ENCODE data around the gene NFATC1. TPM values are rescaled to one million over a fixed set of nuclear protein-coding genes. Genes with fewer than 3 reads are reported as not detected.

NFATC1 gene
- polyA plus RNA-seq, 1 of the 3 experiments (the other 2 are of a cell fraction), result 0.02 TPM

DNA sequence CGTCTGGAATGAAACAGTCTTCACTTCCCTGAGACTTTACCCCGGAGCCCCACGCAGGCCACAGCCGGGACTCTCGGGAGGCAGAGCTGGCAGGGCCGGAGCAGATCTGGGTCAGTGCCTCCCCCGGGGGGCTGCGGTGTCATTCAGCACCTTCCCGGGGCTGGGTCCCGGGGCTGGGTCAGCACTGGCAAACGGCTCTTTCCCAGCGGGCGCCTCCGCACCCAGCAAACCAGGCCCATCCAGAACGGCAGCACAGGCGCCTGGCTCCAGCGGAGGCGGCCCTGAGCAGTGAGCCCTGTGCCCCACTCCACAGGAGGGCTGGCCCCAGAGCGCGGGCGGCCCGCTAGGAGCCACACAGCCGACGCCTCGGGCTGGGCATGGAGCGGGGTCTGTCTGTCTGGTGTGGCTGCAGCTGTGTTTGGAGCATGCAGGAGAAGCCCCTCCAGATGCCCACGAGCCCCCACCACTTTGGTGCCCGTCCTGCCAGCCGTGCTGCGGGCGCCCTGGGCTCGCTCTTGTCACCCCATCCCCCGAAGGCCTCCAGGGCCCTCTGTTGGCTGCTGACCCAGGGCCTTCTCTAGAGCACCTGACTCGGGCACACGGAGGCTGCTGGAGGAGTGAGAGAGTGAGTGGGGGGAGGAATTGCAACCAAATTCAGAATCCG, 151.8 kb downstream of the NFATC1 start (continued):
- TF ChIP-seq, protein P1, sequence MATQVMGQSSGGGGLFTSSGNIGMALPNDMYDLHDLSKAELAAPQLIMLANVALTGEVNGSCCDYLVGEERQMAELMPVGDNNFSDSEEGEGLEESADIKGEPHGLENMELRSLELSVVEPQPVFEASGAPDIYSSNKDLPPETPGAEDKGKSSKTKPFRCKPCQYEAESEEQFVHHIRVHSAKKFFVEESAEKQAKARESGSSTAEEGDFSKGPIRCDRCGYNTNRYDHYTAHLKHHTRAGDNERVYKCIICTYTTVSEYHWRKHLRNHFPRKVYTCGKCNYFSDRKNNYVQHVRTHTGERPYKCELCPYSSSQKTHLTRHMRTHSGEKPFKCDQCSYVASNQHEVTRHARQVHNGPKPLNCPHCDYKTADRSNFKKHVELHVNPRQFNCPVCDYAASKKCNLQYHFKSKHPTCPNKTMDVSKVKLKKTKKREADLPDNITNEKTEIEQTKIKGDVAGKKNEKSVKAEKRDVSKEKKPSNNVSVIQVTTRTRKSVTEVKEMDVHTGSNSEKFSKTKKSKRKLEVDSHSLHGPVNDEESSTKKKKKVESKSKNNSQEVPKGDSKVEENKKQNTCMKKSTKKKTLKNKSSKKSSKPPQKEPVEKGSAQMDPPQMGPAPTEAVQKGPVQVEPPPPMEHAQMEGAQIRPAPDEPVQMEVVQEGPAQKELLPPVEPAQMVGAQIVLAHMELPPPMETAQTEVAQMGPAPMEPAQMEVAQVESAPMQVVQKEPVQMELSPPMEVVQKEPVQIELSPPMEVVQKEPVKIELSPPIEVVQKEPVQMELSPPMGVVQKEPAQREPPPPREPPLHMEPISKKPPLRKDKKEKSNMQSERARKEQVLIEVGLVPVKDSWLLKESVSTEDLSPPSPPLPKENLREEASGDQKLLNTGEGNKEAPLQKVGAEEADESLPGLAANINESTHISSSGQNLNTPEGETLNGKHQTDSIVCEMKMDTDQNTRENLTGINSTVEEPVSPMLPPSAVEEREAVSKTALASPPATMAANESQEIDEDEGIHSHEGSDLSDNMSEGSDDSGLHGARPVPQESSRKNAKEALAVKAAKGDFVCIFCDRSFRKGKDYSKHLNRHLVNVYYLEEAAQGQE (IDR thresholded peaks at IDR 0.05; ENCODE audit: low read depth, low read length), result no peak
- TF ChIP-seq ELF1 (IDR thresholded peaks at IDR 0.05) (no peak), JUND (IDR thresholded peaks at IDR 0.05) (no peak)

DNA sequence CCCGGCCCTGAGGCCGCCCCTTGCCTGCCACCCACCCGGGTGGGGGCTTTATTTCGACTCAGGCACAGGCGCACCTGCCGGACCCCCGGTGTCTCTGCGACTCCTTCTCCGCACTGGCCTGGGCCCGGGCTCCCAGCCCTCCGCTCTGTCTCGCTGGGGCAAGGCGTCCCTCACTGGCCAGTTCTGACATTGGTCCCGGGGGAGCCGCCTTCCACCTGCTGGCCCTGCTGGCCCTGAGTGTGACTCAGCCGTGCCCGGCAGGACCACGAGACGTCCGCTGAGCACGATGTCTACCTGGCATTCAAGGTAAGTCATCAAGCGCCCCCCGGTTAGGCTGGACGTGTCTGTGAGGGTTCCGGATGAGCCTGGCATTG, 152.3 kb downstream of the NFATC1 start:
- no peaks in the 10 kb centered on the region for H3K4me1 ChIP-seq (ENCODE audit: control insufficient read depth in 1 of 2, insufficient read depth in 2 of 2, low read depth in 1 of 2, low read length in 1 of 2)
- no peak overlapping the region for H3K4me3 ChIP-seq (ENCODE audit: low read depth in 2 of 2, low read length in 1 of 2)
- no peaks in the 10 kb centered on the region for H3K79me2 ChIP-seq (ENCODE audit: insufficient read depth)
- H2AFZ ChIP-seq (ENCODE audit: low read depth), result no peak overlapping the region
- CTCF ChIA-PET, result interaction anchor here (1.0 kb wide), 1 partner anchor 18 kb away, joined by 3 read pairs; no protein-coding TSS in a partner anchor
- WGBS (ENCODE audit: low lambda C conversion rate), result 0% methylated on average over 3 of the region's 25 CpGs
- H3K9me2 ChIP-seq, result no peaks in the 10 kb centered on the region
- H3K9me3 ChIP-seq, result no peaks in the 10 kb centered on the region
- no peaks in the 10 kb centered on the region for H3K36me3 ChIP-seq (replicated peaks in 1 of 2; ENCODE audit: control insufficient read depth in 1 of 2, insufficient read depth in 2 of 2, low read length in 1 of 2)
- H3K27ac ChIP-seq (ENCODE audit: low read depth in 2 of 2, low read length in 1 of 2), result no peak overlapping the region
- H3K9ac ChIP-seq, result no peak overlapping the region
- POLR2A ChIA-PET, result no interaction called here
- DNase-seq, result no peak
- no peaks in the 10 kb centered on the region for H3F3A ChIP-seq (replicated peaks; ENCODE audit: insufficient read depth)
- H3K27me3 ChIP-seq (ENCODE audit: insufficient read depth), result peaks cover 68% of the 10 kb centered on the region
- no peak overlapping the region for H3K4me2 ChIP-seq
- H4K20me1 ChIP-seq (ENCODE audit: insufficient read depth), result no peaks in the 10 kb centered on the region
- TF ChIP-seq, protein P2, sequence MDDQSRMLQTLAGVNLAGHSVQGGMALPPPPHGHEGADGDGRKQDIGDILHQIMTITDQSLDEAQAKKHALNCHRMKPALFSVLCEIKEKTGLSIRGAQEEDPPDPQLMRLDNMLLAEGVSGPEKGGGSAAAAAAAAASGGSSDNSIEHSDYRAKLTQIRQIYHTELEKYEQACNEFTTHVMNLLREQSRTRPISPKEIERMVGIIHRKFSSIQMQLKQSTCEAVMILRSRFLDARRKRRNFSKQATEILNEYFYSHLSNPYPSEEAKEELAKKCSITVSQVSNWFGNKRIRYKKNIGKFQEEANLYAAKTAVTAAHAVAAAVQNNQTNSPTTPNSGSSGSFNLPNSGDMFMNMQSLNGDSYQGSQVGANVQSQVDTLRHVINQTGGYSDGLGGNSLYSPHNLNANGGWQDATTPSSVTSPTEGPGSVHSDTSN (IDR thresholded peaks at IDR 0.05), result no peak
- TF ChIP-seq EZH2phosphoT487 (IDR thresholded peaks at IDR 0.05; ENCODE audit: borderline replicate concordance, low read depth) (no peak), FOXJ3 (CRISPR knock-in tag; IDR thresholded peaks at IDR 0.05) (no peak)
- TF ChIP-seq, protein P3, sequence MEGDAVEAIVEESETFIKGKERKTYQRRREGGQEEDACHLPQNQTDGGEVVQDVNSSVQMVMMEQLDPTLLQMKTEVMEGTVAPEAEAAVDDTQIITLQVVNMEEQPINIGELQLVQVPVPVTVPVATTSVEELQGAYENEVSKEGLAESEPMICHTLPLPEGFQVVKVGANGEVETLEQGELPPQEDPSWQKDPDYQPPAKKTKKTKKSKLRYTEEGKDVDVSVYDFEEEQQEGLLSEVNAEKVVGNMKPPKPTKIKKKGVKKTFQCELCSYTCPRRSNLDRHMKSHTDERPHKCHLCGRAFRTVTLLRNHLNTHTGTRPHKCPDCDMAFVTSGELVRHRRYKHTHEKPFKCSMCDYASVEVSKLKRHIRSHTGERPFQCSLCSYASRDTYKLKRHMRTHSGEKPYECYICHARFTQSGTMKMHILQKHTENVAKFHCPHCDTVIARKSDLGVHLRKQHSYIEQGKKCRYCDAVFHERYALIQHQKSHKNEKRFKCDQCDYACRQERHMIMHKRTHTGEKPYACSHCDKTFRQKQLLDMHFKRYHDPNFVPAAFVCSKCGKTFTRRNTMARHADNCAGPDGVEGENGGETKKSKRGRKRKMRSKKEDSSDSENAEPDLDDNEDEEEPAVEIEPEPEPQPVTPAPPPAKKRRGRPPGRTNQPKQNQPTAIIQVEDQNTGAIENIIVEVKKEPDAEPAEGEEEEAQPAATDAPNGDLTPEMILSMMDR (IDR thresholded peaks at IDR 0.05), result no peak

DNA sequence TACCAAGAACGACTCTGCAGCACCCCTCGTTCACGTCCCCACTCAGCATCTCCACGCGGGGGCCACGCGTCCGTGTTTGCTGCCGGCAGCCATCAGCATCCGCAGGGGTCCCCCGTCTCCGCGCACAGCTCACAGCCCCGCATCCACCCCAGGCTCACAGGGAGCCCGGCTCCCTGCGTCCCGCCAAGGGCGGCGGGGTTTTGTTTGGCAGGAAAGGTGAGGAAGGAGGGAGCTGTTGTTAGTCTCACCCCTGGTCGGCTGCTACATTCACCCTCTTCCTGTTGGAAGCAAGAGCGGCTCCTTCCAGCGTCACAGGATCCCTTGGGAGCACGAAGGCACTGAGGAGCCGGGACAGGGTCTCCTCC, 152.9 kb downstream of the NFATC1 start:
- TF ChIP-seq, protein P4, sequence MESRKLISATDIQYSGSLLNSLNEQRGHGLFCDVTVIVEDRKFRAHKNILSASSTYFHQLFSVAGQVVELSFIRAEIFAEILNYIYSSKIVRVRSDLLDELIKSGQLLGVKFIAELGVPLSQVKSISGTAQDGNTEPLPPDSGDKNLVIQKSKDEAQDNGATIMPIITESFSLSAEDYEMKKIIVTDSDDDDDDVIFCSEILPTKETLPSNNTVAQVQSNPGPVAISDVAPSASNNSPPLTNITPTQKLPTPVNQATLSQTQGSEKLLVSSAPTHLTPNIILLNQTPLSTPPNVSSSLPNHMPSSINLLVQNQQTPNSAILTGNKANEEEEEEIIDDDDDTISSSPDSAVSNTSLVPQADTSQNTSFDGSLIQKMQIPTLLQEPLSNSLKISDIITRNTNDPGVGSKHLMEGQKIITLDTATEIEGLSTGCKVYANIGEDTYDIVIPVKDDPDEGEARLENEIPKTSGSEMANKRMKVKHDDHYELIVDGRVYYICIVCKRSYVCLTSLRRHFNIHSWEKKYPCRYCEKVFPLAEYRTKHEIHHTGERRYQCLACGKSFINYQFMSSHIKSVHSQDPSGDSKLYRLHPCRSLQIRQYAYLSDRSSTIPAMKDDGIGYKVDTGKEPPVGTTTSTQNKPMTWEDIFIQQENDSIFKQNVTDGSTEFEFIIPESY (IDR thresholded peaks at IDR 0.05; ENCODE audit: borderline replicate concordance, low read depth), result no peak
- TF ChIP-seq, protein P5, sequence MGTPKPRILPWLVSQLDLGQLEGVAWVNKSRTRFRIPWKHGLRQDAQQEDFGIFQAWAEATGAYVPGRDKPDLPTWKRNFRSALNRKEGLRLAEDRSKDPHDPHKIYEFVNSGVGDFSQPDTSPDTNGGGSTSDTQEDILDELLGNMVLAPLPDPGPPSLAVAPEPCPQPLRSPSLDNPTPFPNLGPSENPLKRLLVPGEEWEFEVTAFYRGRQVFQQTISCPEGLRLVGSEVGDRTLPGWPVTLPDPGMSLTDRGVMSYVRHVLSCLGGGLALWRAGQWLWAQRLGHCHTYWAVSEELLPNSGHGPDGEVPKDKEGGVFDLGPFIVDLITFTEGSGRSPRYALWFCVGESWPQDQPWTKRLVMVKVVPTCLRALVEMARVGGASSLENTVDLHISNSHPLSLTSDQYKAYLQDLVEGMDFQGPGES (IDR thresholded peaks at IDR 0.05; ENCODE audit: low read depth, low read length), result no peak
- TF ChIP-seq, protein P1 (IDR thresholded peaks at IDR 0.05; ENCODE audit: low read depth, low read length), result no peak
- no peak for TF ChIP-seq RFX5 (IDR thresholded peaks at IDR 0.05; ENCODE audit: low read length)
- H3K9me3 ChIP-seq, result no peaks in the 10 kb centered on the region
- ChIA-PET POLR2A (no interaction called here), CTCF (interaction anchor here (1.0 kb wide), 1 partner anchor 19 kb away, joined by 3 read pairs; no protein-coding TSS in a partner anchor)
- H4K20me1 ChIP-seq (ENCODE audit: insufficient read depth), result no peaks in the 10 kb centered on the region
- no peaks in the 10 kb centered on the region for H3K9me2 ChIP-seq
- no peak for DNase-seq
- H2AFZ ChIP-seq (ENCODE audit: low read depth), result no peak overlapping the region
- peaks cover 69% of the 10 kb centered on the region for H3K27me3 ChIP-seq (ENCODE audit: insufficient read depth)
- H3K27ac ChIP-seq (ENCODE audit: low read depth in 2 of 2, low read length in 1 of 2), result no peak overlapping the region
- no peaks in the 10 kb centered on the region for H3F3A ChIP-seq (replicated peaks; ENCODE audit: insufficient read depth)
- H3K9ac ChIP-seq, result no peak overlapping the region
- H3K4me1 ChIP-seq (ENCODE audit: control insufficient read depth in 1 of 2, insufficient read depth in 2 of 2, low read depth in 1 of 2, low read length in 1 of 2), result no peaks in the 10 kb centered on the region
- no peak overlapping the region for H3K4me2 ChIP-seq
- H3K79me2 ChIP-seq (ENCODE audit: insufficient read depth), result no peaks in the 10 kb centered on the region
- WGBS (ENCODE audit: low lambda C conversion rate), result 52% methylated on average over 19 of the region's 24 CpGs
- no peak overlapping the region for H3K4me3 ChIP-seq (ENCODE audit: low read depth in 2 of 2, low read length in 1 of 2)
- no peaks in the 10 kb centered on the region for H3K36me3 ChIP-seq (replicated peaks in 1 of 2; ENCODE audit: control insufficient read depth in 1 of 2, insufficient read depth in 2 of 2, low read length in 1 of 2)
